ENCODE results near the gene TMEM266.

Gene TMEM266

GRCh38 chr15:76149291-76149915 lies 89.6 kb downstream of the TMEM266 start:
- ATAC-seq, result no peak

GRCh38 chr15:76150513-76150912 lies 90.7 kb downstream of the TMEM266 start:
- no peak for TF ChIP-seq CREB5 (CRISPR knock-in tag; IDR thresholded peaks at IDR 0.05; ENCODE audit: low read depth)
- no peak for TF ChIP-seq SNAI2 (CRISPR knock-in tag; IDR thresholded peaks at IDR 0.05)
- no peak for TF ChIP-seq ISL1 (CRISPR knock-in tag; IDR thresholded peaks at IDR 0.05)
- TF ChIP-seq GLIS3 (CRISPR knock-in tag; IDR thresholded peaks at IDR 0.05), result no peak
- no peak for TF ChIP-seq ZFP3 (CRISPR knock-in tag; IDR thresholded peaks at IDR 0.05)
- no peak for TF ChIP-seq ZNF565 (CRISPR knock-in tag; conservative IDR thresholded peaks at IDR 0.05; ENCODE audit: low read depth)
- no peak for TF ChIP-seq ZNF70 (CRISPR knock-in tag; IDR thresholded peaks at IDR 0.05)
- TF ChIP-seq CSDC2 (CRISPR knock-in tag; IDR thresholded peaks at IDR 0.05), result no peak
- no peak for TF ChIP-seq ARNTL (CRISPR knock-in tag; IDR thresholded peaks at IDR 0.05; ENCODE audit: borderline replicate concordance, low read depth)
- TF ChIP-seq CSRNP3 (CRISPR knock-in tag; IDR thresholded peaks at IDR 0.05), result no peak
- TF ChIP-seq OSR1 (CRISPR knock-in tag; IDR thresholded peaks at IDR 0.05), result no peak
- TF ChIP-seq ESRRG (CRISPR knock-in tag; IDR thresholded peaks at IDR 0.05), result no peak
- ATAC-seq, result peak; percentile 3; the same call in 1 of the 3 replicates

More at GRCh38 chr15:76149291-76149915, 89.6 kb downstream of the TMEM266 start:
- no peak for TF ChIP-seq TOX (CRISPR knock-in tag; IDR thresholded peaks at IDR 0.05; ENCODE audit: borderline replicate concordance)
- TF ChIP-seq TCF4 (CRISPR knock-in tag; IDR thresholded peaks at IDR 0.05; ENCODE audit: borderline replicate concordance), result no peak
- no peak for TF ChIP-seq ZNF70 (CRISPR knock-in tag; IDR thresholded peaks at IDR 0.05)
- no peak for TF ChIP-seq CSDC2 (CRISPR knock-in tag; IDR thresholded peaks at IDR 0.05)
- TF ChIP-seq ZNF8 (CRISPR knock-in tag; IDR thresholded peaks at IDR 0.05), result no peak
- TF ChIP-seq ZFP30 (CRISPR knock-in tag; IDR thresholded peaks at IDR 0.05), result no peak
- no peak for TF ChIP-seq RARB (CRISPR knock-in tag; IDR thresholded peaks at IDR 0.05)

GRCh38 chr15:76150971-76151598 lies 91.3 kb downstream of the TMEM266 start:
- TF ChIP-seq ESRRG (CRISPR knock-in tag; IDR thresholded peaks at IDR 0.05), result no peak
- no peak for TF ChIP-seq ZFP3 (CRISPR knock-in tag; IDR thresholded peaks at IDR 0.05)
- no peak for TF ChIP-seq PPARA (CRISPR knock-in tag; IDR thresholded peaks at IDR 0.05; ENCODE audit: borderline replicate concordance)
- TF ChIP-seq POU6F1 (CRISPR knock-in tag; IDR thresholded peaks at IDR 0.05; ENCODE audit: borderline replicate concordance, low read depth), result no peak
- no peak for TF ChIP-seq TOX (CRISPR knock-in tag; IDR thresholded peaks at IDR 0.05; ENCODE audit: borderline replicate concordance)
- TF ChIP-seq TSHZ2 (CRISPR knock-in tag; IDR thresholded peaks at IDR 0.05), result no peak
- no peak for TF ChIP-seq ZNF70 (CRISPR knock-in tag; IDR thresholded peaks at IDR 0.05)
- ATAC-seq, result peak; percentile 91

DNA sequence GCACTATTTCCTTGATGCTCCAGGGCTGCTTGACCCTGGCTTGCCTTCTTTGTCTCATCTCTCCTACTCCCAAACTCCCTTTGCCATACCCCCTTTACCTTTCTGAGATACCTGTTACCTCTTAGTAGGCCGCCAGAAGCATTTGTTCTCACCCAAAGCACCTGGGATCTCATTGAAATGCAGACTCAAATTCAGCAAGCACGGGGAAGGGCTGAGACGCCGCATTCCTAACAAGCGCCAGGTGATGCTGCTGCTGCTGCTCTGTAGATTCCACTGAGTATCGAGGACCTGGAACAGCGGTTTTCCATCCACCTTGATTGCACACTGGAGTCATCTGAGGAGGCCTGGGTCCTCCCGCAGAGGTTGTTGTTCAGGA lies 91.8 kb downstream of the TMEM266 start:
- TF ChIP-seq ZNF8 (CRISPR knock-in tag; IDR thresholded peaks at IDR 0.05) (no peak), PPARA (CRISPR knock-in tag; IDR thresholded peaks at IDR 0.05; ENCODE audit: borderline replicate concordance) (no peak), ARNTL (CRISPR knock-in tag; IDR thresholded peaks at IDR 0.05; ENCODE audit: borderline replicate concordance, low read depth) (no peak), RARB (CRISPR knock-in tag; IDR thresholded peaks at IDR 0.05) (no peak), ESRRG (CRISPR knock-in tag; IDR thresholded peaks at IDR 0.05) (no peak), ZC3H10 (CRISPR knock-in tag; IDR thresholded peaks at IDR 0.05) (no peak), SNAI2 (CRISPR knock-in tag; IDR thresholded peaks at IDR 0.05) (no peak), ZFP30 (CRISPR knock-in tag; IDR thresholded peaks at IDR 0.05) (no peak), OSR1 (CRISPR knock-in tag; IDR thresholded peaks at IDR 0.05) (no peak), TOX (CRISPR knock-in tag; IDR thresholded peaks at IDR 0.05; ENCODE audit: borderline replicate concordance) (no peak), POU6F1 (CRISPR knock-in tag; IDR thresholded peaks at IDR 0.05; ENCODE audit: borderline replicate concordance, low read depth) (no peak)
- ATAC-seq, result no peak
